Sciatic nerve (tissue), 2 donors: ENCODE data around the gene PSMA2. TPM values are rescaled to one million over a fixed set of nuclear protein-coding genes. Genes with fewer than 3 reads are reported as not detected.
A peak's percentile ranks its signal among the peaks of the same experiment; 100 is the strongest.

Experiments
- ATAC-seq: fragments of 200-7000 bp; cut with Tn5 transposase; one replicate; pipeline ENCODE4 v1.9.1; 2020; ENCODE audit warnings: mild to moderate bottlenecking, moderate library complexity
- DNase-seq: peaks from one replicate; pipeline ENCODE4 v3.0.0-alpha.2; 2020; ENCODE audit warnings: low spot score
- intact Hi-C: fragments of 100-400 bp; cut with DNase I; formaldehyde crosslinking; loops from one replicate; pipeline ENCODE4 v1.14.2; 2022
- total RNA-seq: library from RNA; stranded (reverse); fragmentation: NEBNext Ultra II Directional; extraction: Animal tissue kit (Norgen Biotek cat#: 25700); gene quantifications from one replicate; pipeline ENCODE4 v1.2.1, GENCODE V29; 2021
- donor health status: DM: no; HTN: no; CAD: no.
- donor health status: DM: no; HTN: no; CAD: no.

PSMA2 gene
- total RNA-seq, 1 donor from 2014 or later: 48.4 TPM

DNA sequence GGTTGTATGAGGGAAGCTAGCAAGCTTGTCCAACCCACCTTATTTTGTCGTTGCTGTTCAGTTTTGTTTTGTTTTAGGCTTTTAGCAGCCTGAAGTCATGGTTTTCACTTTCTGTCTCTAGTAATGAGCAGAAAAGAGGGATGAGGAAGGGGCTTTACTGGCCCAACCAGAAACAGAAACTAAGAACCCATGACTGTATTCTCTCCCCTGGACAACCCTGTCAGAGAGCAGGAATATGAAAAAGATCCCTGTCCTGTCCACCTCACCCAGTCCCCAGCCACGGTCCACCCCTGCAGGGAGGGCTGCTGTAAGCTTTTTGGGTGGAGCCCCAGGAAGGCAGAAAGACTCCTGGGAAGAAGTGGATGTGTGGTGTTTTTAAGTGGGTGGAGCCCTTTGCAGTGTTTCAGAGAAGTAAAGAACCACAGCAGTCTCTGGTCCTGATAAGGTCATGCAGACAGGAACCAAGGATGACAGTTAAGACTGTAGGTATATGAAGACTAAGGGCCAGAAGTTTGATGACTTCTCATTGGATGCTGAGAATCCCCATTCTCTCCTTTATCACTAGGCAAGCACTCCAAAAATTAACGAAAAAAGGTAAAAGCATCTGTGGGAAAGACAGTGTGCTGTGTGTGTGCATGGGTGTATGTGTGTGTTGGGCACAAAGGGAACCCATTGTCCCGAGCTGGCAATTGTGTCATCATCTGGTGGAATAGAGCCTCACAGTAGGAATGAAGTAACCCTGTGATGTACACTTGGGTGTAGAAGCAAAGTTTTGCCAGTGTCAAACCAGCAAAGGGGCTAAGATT lies 14.1 kb upstream of the PSMA2 start:
- DNase-seq (no peak), ATAC-seq (peak; percentile 20)
- intact Hi-C loops: no loop called here

DNA sequence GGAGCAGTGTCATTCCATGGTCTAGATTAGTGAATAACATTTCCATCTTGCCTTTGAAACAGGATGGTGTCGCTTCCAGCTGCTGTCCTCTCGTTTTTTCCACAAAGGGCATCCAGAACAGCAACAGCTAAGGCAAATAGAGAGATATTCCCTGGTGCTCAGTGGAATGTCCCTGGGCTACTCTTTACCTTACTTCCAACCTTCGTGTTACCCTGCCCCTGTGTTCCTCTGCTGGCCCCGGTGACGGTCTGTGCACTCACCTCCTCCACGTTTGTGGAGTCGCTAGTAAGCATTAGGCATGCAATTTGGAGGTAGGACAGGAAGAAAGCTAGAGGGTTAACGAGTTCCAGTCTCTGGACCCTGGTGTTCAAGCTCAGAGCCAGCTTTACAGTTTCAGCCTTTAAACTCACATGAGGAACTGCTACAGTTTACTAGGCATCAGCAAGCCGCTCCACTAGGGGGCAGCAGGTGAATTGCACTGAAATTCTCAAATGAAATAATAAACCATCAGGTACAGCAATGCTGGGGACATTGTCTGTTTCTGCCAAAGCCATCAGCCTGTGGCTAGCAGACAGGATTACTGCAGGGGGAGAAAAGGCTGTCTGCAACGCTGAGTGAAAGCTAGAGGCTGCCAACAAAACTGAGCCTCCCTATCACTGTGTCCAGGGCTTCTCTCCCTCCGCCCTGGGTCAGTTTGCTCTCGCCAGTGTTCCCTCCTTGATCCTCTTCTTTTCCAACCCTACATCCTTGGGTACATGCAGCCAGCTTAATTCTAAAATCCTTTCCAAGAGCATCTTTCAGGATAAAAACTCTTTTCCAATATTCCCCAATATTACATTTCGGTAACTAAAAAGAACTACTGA lies 9.2 kb upstream of the PSMA2 start:
- DNase-seq (peak; percentile 91), ATAC-seq (peak; percentile 77)
- intact Hi-C loops: no loop called here

DNA sequence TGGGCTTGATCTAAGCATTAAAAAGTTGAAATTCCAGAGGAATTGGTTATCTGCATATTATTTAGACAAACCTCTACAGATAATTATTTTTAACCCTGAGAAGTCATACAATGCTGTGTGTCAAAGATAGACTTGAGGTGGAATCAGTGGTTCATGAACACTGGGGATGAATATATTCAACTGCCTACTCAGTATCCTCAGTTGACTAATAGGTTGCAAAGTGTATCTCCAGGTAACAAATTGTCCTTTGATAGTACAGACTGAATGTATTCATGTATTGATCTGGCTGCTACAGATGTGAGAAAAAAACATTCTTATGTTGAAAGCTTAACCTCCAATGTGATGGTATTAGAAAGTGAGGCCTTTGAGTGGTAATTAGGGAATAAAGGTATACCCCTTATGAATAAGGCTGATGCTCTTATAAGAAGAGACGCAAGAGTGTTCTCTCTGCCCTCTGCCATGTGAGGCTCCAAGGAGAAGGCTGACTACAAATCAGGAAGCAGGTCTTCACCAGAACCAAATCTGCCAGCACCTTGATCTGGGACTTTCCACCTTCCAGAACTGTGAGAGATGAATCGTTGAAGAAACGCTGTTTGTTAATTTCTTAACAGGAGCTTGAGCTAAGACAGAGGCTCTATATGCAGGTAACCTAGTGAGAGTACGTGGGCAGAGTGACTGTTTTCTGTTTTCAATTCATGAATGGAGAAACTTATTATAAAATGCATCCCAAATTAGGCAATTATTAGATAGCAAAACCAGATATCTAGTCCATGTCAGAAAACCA lies 7.7 kb upstream of the PSMA2 start:
- DNase-seq: no peak

DNA sequence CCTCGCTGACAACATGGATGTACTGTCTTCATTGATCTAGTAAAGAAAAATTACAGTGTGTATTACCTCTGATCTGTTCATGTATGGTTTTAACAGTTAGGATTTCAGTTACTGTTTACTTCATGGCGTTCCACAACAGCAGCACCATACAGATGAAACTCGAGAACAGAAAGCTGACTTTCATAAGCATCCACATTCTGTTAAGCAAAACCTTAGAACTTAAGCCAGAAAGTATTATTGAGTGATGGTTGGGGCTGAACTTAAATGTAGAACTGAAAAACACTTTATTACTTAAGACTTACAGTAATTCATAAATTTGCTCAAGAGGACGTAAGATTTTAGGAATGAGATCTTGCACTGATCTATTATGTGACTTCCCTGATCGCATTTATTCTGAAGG lies 3.9 kb upstream of the PSMA2 start:
- no peak for DNase-seq
- ATAC-seq: no peak
- intact Hi-C loops: no loop called here

More for the DNA sequence above, 7.7 kb upstream of the PSMA2 start:
- ATAC-seq: no peak
- intact Hi-C loops: no loop called here

DNA sequence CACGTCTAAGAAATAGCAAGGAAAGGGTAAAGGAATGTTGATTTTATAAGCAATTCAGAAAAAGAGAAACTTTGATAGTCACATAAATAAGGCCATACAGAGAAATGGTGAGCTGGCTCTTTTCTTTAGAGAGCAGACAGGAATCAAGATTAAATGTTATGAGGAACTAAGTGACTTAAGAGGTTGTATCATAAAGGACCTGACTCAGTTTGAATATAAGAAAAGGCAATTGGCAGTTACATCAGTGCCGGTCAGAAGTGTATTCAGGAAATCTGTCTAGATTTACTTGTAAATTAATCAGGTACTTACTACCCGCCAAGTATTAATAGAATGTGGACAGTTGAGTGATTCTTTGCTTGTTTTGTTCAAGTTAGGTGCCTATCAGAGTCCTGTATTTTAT lies 2.3 kb upstream of the PSMA2 start:
- intact Hi-C loops: no loop called here
- DNase-seq (no peak), ATAC-seq (no peak)

DNA sequence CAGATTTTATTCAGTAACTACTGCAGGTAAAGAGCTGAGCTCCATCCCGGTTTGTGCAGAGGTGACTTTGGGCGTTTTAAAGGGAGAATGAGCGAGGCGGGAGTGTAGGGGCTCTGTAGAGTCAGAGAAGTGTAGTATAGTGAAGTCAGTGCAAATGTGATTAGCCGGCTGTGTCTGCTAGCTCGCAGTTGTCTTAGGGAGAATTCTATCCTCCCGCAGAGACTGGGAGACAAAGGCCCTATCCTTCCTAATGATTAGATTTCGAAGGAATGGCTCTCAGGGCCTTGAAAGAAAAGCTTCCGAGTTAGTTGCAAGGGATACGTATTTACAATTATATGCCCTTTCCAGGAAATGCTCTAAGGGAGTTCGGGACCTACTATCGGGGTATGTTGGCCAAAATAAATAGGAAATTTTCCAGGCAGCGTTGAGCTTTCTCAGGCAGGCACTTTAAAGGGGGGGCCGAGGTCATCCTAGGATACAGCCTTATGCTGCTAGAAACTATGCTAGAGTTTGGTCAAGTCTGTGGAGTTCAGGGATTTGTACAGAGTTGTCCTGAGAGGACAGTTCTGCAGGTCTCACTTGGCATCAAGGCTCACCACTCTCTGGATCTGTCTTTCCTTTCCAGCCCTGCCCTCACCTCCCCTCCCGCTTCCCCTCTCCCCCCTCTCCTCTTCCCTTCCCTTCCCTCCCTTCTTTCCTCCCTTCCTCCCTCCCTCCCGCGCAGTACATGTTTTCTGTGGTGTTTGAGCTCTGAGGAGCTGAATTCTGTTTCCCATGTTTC lies 1.0 kb upstream of the PSMA2 start:
- ATAC-seq (peak; percentile 57), DNase-seq (peak; percentile 61)
- intact Hi-C loops: no loop called here

DNA sequence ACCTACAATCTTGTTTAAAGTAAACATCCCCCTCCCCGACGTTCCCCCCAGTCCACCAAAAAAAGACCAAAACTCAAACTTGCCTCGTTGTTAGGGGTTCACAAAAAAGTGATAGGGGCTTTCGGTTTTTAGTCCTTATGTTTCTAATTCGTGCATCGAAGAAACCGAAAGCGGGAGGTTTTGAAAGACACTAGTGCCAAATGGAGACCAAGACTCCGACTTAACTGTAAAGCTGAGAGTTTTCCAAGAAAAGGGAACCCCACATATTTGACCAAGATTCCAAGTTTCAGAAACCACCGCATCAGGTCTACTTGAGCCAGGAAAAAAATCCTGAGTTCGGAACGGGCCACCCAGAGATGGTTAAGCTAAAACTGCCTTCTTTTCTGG lies 534 bp downstream of the PSMA2 start:
- DNase-seq (no peak), ATAC-seq (no peak)
- intact Hi-C loops: no loop called here

DNA sequence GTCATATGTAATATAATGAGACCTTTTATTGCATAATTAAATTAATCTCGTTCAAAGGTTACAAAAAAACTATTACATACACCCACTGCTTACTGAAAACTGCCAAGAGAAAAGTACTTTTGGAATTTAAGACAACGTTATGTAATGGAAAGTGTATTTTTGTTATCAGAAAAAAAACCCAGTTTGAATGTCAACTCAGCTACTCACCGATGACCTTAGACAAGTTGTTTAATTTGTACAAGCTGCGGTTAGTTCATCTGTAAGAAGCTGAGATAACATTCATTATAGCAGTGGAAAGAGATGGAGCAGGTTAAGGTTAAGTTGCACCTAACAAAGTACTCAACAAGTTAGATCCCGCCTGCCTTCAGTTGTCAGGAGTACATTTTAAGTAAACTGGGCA lies 1.1 kb downstream of the PSMA2 start:
- ATAC-seq: no peak
- DNase-seq: no peak
- intact Hi-C loops: no loop called here

DNA sequence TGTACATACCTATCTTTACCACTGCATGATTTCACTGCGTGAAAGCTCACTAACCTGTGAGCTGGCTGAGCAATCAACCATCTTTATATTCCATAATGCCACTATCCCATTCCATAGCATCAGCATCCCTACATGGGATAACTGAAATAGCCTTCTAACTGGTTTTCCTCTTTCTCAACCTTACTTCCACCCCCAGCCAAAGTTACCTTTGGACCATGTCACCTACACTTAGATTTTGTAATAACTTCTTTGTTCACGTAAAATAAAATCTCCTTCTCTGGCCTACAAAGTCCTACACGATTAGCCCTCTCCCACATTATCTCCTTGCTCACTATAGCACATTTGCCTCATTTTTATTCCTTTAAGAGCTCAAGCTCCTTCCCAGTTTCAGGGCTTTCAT lies 2.5 kb downstream of the PSMA2 start:
- no peak for ATAC-seq
- no peak for DNase-seq
- intact Hi-C loops: no loop called here

DNA sequence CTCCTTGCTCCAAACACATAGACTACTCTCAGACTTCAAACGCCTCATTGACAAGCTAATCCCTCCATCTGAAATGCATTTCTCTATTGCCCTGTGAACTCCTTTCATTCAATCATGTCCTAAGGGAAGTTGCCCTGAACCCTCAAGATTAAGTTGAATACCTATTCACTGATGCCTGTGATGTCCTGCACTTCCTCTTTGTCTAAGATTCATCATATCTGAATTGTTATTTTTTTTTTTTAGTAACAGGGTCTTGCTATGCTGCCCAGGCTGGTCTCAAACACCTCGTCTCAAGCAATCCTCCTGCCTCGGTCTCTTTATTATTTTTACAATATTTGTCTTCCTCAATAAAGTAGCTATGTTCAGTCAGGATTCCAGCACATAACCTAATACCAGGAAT lies 3.2 kb downstream of the PSMA2 start:
- DNase-seq (no peak), ATAC-seq (no peak)
- intact Hi-C loops: no loop called here

DNA sequence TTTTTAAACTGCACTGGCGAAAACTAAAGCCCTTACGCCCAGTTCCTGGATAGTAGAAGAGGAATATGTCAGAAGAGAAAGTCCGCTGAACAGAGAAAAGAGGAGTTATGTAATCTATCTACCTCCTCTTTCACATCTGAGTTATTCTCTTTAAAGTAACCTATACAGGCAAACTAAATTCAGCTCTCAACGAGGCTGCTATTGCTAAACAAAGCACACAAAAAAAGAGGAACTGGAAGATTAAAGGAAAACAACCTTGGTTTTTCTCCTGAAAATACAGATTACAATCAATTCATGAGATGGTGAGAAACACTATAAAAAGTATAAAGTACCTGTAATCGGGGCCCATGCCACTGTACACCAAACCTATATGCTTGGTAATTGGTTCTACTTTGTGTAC lies 5.8 kb downstream of the PSMA2 start:
- DNase-seq (no peak), ATAC-seq (no peak)
- intact Hi-C loops: no loop called here

DNA sequence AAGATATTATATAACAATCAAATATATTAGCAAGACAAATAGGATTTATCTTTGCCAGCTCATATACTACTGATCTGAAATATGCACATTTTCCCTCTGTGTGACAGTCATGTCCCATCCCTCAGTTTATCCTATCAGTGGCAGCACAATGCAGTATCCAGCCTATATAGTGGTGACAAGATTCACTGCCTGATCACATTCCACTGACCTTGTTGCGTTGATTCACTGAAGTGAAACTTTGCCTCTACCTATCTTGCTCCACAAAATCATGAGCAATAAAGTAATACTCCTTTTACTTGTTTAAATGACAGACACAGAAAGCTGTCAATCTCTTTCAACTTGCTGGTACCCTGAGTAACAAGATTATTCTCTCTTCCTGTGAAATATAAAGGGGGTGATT lies 6.3 kb downstream of the PSMA2 start:
- no peak for ATAC-seq
- intact Hi-C loops: no loop called here
- no peak for DNase-seq

DNA sequence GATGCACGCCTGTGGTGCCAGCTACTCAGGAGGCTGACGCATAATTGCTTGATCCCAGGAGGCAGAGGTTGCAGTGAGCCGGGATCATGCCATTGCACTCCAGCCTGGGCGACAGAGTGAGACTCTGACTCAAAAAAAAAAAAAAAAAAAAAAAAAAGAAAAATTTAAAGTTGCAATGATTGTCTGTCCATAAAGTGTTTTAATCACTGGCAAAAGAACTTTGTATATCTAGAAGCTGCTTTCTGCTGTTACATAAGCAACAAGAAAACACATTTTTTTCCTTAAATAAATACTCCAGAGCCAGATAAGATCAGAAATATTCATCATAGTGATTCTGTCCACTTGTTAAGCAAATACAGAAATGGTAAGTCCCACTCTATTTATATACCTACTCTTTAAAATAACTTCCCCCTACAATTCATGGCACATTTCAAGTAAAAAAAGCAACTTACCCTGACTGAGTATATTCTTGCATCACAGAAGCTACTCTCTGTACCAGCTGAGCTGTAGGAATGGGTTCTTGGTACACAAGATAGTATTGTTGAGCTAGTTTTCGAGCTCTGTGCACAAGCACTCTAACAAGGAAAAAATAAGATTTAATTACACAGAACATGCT lies 7.6 kb downstream of the PSMA2 start:
- intact Hi-C loops: no loop called here
- ATAC-seq: no peak
- no peak for DNase-seq

DNA sequence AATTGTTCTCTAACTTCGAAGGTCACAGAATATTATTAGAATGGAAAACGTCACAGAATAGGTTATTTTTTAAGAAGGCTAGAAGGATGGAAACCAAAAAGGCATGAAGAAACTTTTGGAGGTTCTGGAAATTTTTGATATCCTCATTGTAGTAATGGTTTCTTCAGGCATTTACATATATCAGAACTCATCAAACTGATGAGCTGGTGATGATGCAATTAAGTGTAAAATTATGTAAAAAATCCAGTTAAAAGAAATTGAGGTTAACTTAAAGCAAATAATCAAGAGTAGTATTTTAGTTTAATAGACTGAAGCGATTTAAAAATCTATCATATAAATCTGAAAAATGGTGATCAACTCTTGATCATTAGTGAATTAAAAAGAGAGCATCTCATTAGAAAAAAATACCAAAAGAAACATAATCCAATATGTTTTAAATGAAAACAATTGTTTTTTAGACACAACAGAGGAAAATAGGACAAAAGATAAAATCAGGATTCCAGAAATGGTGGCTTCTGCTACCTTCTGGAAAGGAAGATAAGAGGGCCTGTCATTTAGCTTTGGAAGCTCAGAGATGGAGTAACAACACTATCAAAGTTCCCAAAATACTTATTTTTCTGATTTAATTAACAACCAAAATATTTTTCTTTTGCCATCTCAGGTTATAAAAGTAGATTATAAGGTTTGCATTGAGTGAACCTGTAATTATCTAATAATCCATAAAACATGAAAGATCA lies 9.8 kb downstream of the PSMA2 start:
- intact Hi-C loops: no loop called here
- ATAC-seq (no peak), DNase-seq (no peak)

DNA sequence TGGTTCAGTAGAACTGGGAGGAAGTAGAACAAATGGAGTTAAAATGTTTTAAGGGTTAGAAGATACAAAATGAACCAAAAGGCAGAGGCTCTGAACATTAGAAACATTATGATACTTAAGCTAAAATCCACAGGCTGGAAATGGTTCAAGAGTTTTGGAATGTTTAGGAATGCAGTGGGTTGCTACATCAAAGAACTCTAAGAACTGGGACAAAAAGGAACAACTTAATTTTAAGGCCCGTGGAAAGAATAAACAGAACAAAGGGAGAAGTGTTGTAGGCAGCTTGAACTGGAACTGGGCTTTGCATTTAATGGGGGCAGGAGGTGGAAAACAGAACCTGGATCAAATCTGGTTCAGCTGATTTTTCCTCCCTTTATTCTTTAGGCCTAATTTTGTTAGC lies 16.6 kb downstream of the PSMA2 start:
- intact Hi-C loops: no loop called here
- DNase-seq (no peak), ATAC-seq (no peak)

DNA sequence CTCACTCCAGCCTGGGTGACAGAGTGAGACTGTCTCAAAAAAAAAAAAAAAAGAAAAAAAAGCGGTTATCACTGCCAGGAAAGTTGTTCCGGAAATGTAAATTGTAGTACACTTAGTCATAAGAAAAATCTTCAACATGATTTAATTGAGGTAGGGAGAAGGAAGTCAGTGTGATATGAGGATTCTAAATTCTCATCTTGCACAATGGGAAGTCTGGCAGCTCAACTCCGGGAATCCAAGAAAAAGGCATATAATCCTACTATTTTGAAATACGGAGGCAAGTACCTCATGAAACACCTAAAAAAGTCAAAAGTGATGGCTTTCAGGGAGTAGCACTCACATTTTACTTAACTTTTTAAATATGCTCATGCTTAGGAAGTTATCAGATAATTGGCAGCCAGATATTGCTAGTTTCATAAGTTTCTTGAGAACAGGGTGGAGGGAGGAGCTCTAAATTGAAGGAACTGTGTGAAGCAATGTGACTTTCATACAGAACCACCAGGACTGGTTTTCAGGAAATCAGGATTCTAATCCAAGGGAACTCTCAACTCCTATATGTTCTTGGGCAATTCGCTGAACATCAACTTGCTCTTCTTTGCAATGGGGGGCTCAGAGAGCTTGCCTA lies 17.4 kb downstream of the PSMA2 start:
- no peak for ATAC-seq
- intact Hi-C loops: no loop called here
- DNase-seq: no peak

DNA sequence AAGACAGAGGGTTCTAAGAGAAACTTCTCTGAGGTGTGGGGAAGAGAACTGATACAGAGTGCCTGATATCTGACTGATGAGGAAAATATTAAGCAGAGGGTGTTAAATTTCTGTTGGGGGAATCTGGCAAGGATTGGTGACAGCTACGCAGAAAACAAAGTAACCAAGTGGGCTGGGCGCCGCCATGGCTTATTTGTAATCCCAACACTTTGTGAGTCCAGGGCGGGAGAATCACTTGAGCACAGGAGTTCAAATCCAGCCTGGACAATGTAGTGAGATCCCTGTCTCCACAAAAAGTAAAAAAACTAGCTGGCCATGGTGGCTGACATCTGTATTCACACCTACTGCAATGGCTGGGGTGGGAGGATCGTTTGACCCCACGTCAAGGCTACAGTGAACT lies 18.0 kb downstream of the PSMA2 start:
- no peak for ATAC-seq
- intact Hi-C loops: no loop called here
- no peak for DNase-seq

DNA sequence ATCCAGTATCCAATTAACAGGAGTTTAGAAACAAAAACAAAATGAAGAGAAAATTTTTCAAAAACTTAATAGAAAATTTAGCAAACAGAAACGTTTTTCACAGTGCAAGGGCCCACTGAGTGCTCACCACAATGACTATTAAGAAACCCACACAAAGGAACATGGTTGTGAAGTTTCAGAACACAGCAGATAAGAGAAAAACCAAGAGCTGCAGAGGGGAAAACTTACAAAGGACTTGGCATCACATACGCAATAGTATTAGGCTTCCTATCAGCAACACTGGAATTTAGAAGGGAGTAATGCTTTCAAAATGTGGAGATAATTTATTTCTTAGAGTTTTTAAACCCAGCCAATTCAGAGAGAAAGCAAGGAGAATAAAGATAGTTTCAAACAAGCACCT lies 18.4 kb downstream of the PSMA2 start:
- intact Hi-C loops: no loop called here
- no peak for ATAC-seq
- no peak for DNase-seq
